Brain microvascular endothelial cell (primary cell): ENCODE results near the gene STMN1.

Experiments
- DNase-seq: peaks from one replicate; pipeline ENCODE4 v3.0.0-alpha.2; 2020
- H3K27ac ChIP-seq: fragments of 250-450 bp; sonication (Bioruptor Pico); 2 replicates; pipeline ENCODE4 v1.5.1; 2020; ENCODE audit warnings: mild to moderate bottlenecking, moderate library complexity
- H3K27me3 ChIP-seq: fragments of 250-450 bp; sonication (Bioruptor Pico); replicated peaks from 2 replicates; pipeline ENCODE4 v1.5.1; 2020; ENCODE audit warnings: mild to moderate bottlenecking
- H3K36me3 ChIP-seq: fragments of 250-450 bp; sonication (Bioruptor Pico); replicated peaks from 2 replicates; pipeline ENCODE4 v1.5.1; 2020; ENCODE audit warnings: mild to moderate bottlenecking
- H3K4me3 ChIP-seq: 2 replicates; pipeline ENCODE4 v1.5.1; 2011; ENCODE audit warnings: low read depth, mild to moderate bottlenecking, control low read depth, low read length, moderate library complexity
- in situ Hi-C: cut with HindIII; loops from 2 replicates; pipeline ENCODE4 v1.10.0; 2017; ENCODE audit warnings: low sequenced_read_pairs, low pct_ligation_motif_present
- TF ChIP-seq, protein P1 (sequence below): IDR thresholded peaks from 2 replicates; pipeline ENCODE4 v1.5.1; 2011; ENCODE audit warnings: low read depth, mild to moderate bottlenecking, moderate library complexity, low read length, control low read depth, inconsistent platforms; ENCODE audit errors: missing control alignments

STMN1 gene

DNA sequence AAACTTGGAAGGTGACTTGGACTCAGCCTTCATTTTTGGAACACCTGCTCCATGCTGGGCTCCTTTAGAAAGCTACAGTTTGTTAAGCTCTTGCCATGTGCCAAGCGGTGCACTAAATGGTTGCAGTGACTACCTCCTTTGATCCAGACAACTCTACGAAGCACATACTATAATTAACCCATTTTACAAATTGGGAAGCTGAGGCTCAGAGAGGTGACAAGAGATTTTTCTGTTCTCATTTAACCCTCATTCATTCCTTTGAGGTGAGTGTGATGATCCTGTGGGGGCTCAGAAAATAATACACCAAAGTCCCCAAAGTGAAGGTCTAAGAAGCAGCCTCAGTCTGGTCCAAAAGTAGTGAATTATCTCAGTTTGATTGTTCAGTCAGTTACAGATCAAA is 29.1 kb downstream of the STMN1 start:
- Histone ChIP-seq H3K27me3 (no peaks in the 10 kb centered on the region), H3K27ac (no peak overlapping the region), H3K4me3 (no peak overlapping the region), H3K36me3 (no peaks in the 10 kb centered on the region)
- TF ChIP-seq, protein P1, sequence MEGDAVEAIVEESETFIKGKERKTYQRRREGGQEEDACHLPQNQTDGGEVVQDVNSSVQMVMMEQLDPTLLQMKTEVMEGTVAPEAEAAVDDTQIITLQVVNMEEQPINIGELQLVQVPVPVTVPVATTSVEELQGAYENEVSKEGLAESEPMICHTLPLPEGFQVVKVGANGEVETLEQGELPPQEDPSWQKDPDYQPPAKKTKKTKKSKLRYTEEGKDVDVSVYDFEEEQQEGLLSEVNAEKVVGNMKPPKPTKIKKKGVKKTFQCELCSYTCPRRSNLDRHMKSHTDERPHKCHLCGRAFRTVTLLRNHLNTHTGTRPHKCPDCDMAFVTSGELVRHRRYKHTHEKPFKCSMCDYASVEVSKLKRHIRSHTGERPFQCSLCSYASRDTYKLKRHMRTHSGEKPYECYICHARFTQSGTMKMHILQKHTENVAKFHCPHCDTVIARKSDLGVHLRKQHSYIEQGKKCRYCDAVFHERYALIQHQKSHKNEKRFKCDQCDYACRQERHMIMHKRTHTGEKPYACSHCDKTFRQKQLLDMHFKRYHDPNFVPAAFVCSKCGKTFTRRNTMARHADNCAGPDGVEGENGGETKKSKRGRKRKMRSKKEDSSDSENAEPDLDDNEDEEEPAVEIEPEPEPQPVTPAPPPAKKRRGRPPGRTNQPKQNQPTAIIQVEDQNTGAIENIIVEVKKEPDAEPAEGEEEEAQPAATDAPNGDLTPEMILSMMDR = no peak
- DNase-seq = no peak
- in situ Hi-C loops = no loop called here

GRCh38 chr1:25876693-25877077 is 29.5 kb downstream of the STMN1 start:
- Histone ChIP-seq H3K4me3 (no peak overlapping the region), H3K36me3 (no peaks in the 10 kb centered on the region), H3K27ac (no peak overlapping the region), H3K27me3 (no peaks in the 10 kb centered on the region)
- in situ Hi-C loops = no loop called here
- no peak for DNase-seq
- TF ChIP-seq, protein P1 = no peak

- no peak overlapping the region for H3K27ac ChIP-seq
- TF ChIP-seq, protein P1 = no peak
- in situ Hi-C loops = no loop called here
- peak overlapping the region; percentile 66 for H3K4me3 ChIP-seq
- no peaks in the 10 kb centered on the region for H3K36me3 ChIP-seq
- H3K27me3 ChIP-seq = no peaks in the 10 kb centered on the region
- no peak for DNase-seq
Observed at GRCh38 chr1:25875856-25876692, 30.1 kb downstream of the STMN1 start.

- H3K27ac ChIP-seq = peak within 1 kb of the TSS; percentile 39
- TF ChIP-seq, protein P1 = peak; percentile 36
- peak within 1 kb of the TSS; percentile 66 for H3K4me3 ChIP-seq
- peaks cover 2% of the 10 kb centered on the region for H3K36me3 ChIP-seq
- no peaks in the 10 kb centered on the region for H3K27me3 ChIP-seq
- peak; percentile 44 for DNase-seq
- in situ Hi-C loops = no loop called here
Observed at GRCh38 chr1:25875154-25875855, 30.9 kb downstream of the STMN1 start, which contains the start of gene PAQR7. TSS of gene PAQR7 (minus strand) at chr1:25875708. CDS start at chr1:25863839, 11,869 bp downstream.

DNA sequence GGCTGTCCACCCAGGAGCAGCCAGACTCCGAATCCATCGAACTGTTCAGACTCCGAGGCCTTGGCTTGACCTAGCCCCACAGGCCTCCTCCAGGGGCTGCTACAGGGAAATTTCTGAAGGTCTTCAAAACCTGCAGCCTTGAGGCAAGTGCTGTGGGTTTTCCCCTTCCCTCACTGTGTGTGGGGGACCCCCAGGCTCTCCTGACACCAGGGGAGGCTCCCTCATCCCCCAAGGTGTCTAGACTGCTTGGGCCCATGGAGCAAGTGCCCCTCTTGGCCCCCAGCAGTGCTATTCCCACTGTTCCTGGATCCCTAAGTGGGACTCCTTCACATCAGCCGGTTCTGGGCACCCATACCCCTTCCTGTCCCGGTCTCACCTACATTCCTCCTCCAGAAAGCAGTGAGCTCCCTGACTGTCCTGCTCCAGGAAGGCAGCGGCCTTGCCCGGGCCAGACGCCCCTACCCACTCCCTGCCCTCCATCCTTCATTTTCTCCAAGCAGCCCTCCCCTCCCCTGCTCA is 31.5 kb downstream of the STMN1 start:
- Histone ChIP-seq H3K36me3 (peaks cover 8% of the 10 kb centered on the region), H3K27me3 (no peaks in the 10 kb centered on the region), H3K4me3 (peak overlapping the region; percentile 66), H3K27ac (no peak overlapping the region)
- TF ChIP-seq, protein P1 = no peak
- DNase-seq = no peak
- in situ Hi-C loops = no loop called here
